HTERT RPE-1 (cell line): ENCODE results near the gene PTPRH.

Source experiments
- in situ Hi-C: fragments of 300-500 bp; cut with MboI; formaldehyde crosslinking; loops from 4 replicates; pipeline ENCODE4 v1.14.3; 2020; ENCODE audit warnings: low sequenced_read_pairs

Gene PTPRH

DNA sequence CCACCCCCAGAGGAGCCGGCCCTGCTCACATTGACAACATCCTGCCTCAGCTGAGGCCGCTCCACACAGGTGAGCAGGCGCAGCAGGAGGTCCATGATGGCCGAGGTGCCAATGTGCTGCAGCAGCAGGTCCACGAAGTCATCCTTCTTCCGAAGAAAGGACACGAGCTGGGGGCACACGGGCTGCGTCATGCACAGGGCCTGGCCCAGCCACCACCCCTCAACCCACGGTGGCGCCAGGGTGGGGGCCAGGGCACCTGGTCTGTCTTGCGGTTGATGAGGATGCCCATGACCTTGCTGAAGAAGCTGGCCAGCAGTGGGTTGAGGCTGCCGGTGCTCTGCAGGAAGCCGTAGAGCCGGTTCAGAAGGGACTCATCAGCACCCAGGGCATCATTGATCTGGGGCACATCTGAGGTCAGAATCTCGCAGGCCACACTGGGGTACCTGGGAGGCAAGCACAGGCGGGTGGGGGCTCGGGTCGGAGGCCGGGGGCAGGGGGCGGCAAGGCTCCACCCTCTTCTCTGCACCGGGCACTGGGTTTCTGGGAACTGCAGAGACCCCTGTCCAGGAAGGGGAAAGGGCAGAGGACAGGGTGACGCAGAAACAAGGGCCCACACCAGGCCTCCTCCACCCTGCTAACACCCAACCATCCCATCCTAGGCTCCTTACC is 36.1 kb upstream of the PTPRH start:
- in situ Hi-C loops, result no loop called here

GRCh38 chr19:55244004-55244680 is 34.8 kb upstream of the PTPRH start:
- in situ Hi-C loops, result no loop called here

DNA sequence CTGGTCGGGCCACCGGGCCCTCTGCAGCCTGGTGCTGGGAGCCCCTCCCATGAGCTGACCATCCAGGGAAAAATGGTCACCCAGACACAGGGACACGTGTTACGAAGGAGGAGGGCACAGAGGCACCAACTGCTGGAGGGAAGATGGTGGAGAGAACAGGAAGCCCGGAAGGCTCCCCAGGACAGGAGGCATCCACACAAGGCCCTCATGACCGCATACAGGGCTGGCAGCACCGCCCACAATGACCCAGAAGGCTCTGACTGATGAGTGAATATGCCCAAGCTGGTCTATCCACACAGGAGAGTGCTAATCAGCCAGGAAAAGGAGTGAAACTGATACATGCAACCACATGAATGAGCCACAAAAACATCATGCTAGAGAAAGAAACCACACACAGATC is 33.2 kb upstream of the PTPRH start:
- in situ Hi-C loops, result no loop called here

DNA sequence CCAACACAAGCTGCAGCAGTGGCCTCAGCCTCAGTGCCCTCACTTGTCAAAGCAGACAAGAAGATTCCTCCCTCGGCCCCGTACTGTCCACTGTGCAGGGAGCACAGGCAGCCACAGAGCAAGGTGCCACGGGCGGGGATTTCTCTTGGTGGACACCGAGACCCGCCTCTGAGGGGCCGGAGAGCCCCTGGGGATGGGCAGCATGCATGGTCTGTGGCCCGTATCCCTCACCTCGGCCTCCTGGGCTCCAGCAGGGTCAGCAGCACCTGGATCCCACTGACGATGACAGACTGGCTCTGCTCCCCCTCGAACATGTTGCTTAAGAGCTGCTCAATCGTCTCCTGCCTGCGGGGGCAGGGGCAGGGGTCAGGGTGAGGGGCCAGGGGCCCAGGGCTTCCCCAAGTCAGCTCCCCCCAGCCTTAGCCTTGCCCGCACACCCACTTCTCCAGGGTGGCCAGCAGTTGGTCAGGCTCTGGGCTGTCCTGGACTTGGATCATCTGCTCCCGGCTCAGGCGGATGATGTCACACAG is 32.7 kb upstream of the PTPRH start:
- in situ Hi-C loops, result no loop called here

DNA sequence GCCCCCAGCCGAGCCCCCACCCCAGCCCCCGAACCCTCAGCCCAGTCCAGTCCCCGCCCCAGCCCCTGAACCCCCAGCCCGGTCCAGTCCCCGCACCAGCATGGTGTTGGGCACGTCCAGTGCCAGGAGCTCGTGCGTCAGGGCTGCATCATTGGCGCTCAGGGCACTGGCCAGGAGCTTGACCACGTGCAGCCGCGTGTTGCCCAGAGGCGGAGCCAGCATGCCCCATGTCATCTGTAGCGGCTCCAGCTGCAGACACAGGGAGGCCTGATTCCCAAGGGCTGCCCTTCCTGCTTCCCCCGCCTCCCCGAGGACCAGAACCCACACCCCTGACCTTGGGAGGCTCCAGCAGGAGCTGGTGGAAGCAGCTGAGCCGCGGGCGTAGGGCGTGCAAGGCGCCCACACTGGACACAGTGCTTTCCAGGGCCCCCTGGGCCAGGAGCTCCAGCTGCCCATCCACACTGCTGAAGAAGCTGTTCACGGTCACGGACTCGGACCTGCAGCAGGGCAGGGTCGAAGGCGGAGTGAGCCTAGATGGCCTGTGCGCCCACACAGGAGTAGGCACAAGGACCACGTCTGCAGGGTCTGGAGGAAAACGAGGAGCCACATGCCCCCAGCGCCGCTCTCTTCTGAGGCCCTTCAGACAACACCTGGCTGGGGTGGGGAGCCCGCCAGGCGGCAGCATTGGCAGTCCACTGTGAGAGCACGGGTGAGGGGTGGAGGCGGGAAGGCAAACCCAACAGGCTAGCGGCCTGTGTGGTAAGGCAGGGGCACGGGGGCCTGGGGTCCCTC is 32.0 kb upstream of the PTPRH start:
- in situ Hi-C loops, result no loop called here

GRCh38 chr19:55240713-55241020 is 31.4 kb upstream of the PTPRH start:
- in situ Hi-C loops, result no loop called here

- in situ Hi-C loops, result no loop called here
Observed at GRCh38 chr19:55239004-55239403, 29.7 kb upstream of the PTPRH start.

DNA sequence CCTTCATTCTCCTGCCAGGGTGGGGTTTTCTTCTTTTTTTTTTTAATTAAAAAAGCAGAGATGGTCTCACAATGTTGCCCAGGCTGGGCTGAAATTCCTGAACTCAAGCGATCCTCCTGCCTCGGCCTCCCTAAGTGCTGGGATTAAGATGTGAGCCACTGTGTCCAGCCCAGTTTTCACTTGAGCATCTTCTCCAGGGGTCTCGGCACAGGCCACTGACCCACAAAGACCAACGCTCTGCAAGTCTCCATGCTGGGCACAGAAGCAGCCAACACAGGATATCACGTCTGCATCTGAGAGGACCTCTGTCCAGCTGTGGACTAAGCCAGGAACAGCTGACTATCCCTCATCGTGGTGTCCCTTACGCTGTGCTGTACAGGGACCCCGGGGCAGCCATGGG is 28.7 kb upstream of the PTPRH start:
- in situ Hi-C loops, result no loop called here

- in situ Hi-C loops, result no loop called here
Observed at GRCh38 chr19:55232986-55233385, 23.7 kb upstream of the PTPRH start.

- in situ Hi-C loops, result no loop called here
Observed at GRCh38 chr19:55232286-55232602, 22.9 kb upstream of the PTPRH start.

GRCh38 chr19:55231391-55232285 is 22.3 kb upstream of the PTPRH start:
- in situ Hi-C loops, result no loop called here

GRCh38 chr19:55230780-55231179 is 21.5 kb upstream of the PTPRH start:
- in situ Hi-C loops, result no loop called here

DNA sequence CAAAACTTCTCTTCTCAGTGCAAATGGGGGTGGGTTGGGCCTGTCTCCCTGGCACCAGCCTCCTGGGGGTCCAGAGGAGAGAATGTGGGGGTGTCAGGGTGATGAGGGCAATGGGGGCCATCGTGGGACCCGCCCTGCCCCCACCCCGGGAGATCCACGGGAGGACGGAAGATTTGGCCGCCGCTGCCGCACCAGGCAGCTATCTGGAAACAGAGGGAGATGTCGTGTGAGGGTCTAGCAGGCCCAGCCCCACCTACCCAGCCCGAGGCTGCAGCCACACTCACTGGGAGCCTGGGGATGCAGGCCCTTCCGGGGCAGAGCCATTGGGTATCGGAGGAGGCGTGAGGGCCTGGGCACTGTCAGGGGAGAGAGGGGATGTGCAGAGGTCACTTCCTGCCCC is 21.0 kb upstream of the PTPRH start:
- in situ Hi-C loops, result no loop called here

DNA sequence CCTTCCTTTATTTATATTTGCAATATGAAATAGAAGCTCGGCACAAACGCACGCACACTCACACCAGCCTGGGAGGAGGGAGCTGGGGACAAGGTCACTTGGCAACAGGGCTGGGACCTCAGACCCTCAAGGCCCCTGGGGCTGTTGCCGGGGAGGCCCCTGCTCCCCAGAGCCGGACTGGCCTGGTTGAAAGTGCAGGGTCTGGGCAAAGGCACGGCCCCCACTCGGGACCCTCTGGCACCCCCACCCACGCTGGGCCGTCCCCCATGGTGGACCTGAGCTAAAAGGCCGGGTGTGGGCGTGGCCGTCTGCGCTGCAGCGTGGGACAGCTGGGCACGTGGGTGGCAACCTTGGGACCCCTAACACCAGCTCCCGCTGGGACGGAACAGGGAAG is 20.5 kb upstream of the PTPRH start:
- in situ Hi-C loops, result no loop called here

DNA sequence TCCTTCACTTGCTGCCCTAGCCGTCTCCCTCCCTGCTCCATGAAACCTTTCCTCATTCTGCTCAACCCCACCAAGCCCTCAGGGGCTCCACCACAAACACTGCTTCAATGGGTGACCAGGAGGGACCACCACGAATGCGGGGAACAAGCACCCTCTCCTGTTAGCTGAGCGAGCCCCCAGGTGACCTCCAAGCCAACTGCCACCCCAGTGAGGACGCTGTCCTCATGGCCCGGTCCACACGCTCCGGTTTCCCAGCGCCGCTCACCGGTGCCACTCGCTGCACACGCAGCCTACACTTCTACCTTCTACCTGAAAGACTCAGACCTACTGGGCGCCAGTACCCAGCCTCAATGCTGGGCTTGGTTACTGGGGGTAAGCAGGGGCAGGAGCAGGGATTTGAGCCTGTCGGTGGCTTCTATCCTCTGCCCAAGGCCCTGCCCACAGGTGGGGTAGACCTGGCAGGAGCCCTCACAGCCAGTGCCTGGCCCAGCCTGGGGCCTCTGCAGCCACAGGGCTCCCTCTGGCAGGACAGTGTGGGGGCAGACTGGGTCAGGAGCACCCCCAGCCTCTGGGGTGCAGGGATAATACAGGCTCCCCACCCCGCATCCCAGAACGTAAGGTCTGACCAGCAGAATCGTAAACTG is 20.0 kb upstream of the PTPRH start:
- in situ Hi-C loops, result no loop called here

GRCh38 chr19:55228403-55229031 is 19.2 kb upstream of the PTPRH start, which contains the start of gene TMEM86B:
TSS of gene TMEM86B (minus strand) at chr19:55228763. CDS start at chr19:55228741, 22 bp downstream.
- in situ Hi-C loops, result no loop called here

- in situ Hi-C loops, result no loop called here
Observed at GRCh38 chr19:55228015-55228391, 18.7 kb upstream of the PTPRH start.

DNA sequence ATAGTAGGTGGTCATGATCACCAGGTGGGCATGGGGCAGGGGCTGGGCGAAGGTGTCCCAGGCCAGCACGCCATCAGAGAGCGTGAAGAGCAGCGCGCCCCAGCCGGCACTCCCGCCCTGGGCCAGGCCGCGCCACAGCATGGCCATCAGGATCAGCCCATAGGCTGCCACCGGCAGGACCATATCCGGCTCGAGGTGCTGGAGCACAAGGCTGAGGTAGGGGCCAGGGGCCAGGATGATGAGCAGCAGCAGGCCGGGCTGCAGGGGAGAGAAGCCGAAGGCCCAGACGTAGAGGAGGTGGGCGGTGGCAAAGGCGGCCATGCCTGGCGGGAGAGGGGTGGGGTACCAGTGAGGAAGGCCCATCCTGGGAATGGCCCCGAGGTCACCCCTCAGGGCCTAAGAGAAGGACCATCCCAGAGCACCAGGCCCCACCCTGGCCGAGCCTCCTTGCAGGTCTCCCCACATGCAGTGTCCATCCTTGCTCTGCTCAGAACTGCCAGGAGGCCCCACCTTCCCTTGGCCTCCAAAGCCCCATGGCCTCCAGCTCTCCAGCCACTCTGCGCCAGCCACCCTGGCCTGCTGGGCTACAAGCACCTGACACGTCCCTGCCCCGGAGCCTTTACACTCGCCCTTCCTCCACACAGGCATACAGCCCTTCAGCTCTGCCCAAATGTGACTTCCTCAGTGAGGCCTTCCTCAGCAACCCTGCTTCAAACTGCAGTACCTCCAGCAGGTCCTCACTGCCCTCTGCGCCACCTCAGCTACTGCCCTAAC is 18.1 kb upstream of the PTPRH start:
- in situ Hi-C loops, result no loop called here

DNA sequence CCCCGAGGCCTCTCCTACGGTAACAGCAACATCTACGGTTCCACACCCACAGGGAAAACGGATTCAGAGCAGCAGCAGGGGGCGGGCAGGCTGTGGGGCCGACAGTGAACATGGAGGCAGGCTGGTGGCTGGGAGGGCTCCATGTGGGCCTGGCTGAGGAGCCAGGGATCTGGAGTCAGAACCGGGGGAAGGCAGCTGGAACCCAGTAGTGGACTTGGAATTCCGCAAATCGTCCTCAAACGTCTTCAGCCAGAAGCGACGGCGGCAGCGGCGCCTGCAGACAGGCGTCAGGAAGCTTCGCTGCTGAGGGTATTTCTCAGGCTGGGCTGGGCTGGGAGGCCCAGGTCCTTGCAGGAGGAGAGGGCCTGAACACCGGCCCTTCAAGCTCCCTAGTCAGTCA is 17.5 kb upstream of the PTPRH start:
- in situ Hi-C loops, result no loop called here
